ENCODE measurements around the gene B3GNT5. TPM values are rescaled to one million over a fixed set of nuclear protein-coding genes. Genes with fewer than 3 reads are reported as not detected.

B3GNT5 gene, protein sequence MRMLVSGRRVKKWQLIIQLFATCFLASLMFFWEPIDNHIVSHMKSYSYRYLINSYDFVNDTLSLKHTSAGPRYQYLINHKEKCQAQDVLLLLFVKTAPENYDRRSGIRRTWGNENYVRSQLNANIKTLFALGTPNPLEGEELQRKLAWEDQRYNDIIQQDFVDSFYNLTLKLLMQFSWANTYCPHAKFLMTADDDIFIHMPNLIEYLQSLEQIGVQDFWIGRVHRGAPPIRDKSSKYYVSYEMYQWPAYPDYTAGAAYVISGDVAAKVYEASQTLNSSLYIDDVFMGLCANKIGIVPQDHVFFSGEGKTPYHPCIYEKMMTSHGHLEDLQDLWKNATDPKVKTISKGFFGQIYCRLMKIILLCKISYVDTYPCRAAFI
- total RNA-seq (2014; rRNA removed; shearing (Covaris generic)), result not detected in 2 replicates

DNA sequence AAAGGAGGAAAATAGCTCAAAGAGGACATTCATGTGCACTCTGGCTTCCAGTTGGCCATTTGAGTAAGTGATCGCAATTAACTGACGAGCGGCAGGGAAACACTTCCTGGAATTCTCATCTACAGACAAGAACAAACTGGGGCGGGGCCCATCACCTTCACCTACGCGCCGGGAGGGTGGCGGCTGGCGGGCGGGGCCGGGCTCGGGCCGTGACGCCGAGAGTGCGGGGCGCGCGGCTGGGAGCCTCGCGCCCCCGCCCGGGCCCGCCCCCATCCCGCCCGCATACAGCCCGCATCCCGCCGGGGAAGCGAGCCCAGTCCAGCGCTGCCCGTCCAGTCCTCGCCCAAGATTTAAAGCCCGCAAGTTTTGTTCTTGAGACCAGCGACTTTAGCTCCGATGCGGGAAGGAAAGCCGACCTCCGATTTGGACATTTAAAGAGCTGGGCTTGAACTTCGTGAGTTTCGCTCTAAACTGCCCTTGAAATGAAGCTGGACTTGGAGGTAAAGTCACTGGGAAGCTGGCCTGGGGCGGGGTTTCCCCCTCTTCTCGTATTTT, at the start of gene B3GNT5:
Gene B3GNT5, plus strand, starts transcription at position 281 of the 555 bp plus-strand sequence. CDS start 16,546 bp downstream, outside the sequence.
- no peak for DNase-seq (ENCODE audit: low spot score)
- in situ Hi-C loops (cut with HindIII; ENCODE audit: low sequenced_read_pairs), result no loop called here

DNA sequence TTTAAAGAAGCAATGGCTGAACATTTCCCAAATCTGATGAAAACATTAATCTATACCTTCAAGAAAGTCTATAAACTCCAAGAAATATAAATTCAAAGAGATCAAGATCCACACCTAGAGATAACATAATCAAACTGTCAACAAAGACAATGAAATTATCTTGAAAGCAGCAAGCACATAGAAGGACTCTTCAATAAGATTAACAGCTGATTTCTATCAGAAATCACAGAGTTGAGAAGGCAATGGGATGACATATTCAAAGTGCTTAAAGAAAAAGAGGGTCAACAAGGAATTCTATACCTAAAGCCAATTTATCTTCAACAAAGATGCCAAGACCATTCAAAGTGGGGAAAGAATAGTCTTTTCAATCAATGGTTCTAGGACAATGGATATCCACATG, 49.4 kb upstream of the B3GNT5 start:
- DNase-seq (ENCODE audit: low spot score), result no peak
- in situ Hi-C loops (cut with HindIII; ENCODE audit: low sequenced_read_pairs), result no loop called here

DNA sequence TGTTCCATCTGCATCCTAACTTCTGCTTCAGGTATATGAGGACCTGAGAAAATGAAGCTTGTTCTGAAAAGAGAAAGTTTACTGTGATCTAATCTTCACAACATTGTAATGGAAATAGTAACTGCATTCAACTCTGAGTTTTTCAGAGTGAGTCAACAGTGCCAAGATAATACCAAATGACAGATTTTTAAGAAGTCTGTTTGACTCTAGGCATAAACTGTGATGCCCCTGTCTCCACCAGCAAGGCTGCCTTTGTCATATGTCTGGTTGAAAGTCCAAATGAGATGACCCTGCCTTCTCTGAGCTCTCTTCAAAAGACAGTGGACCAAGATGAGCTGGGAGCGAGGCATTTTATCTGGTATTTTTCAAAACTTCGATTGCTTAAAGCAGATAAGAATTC, 44.8 kb upstream of the B3GNT5 start:
- in situ Hi-C loops (cut with HindIII; ENCODE audit: low sequenced_read_pairs), result no loop called here

GRCh38 chr3:183208800-183209199, 44.3 kb upstream of the B3GNT5 start:
- in situ Hi-C loops (cut with HindIII; ENCODE audit: low sequenced_read_pairs), result no loop called here

More for the DNA sequence above, 44.8 kb upstream of the B3GNT5 start:
- DNase-seq (ENCODE audit: low spot score), result no peak

DNA sequence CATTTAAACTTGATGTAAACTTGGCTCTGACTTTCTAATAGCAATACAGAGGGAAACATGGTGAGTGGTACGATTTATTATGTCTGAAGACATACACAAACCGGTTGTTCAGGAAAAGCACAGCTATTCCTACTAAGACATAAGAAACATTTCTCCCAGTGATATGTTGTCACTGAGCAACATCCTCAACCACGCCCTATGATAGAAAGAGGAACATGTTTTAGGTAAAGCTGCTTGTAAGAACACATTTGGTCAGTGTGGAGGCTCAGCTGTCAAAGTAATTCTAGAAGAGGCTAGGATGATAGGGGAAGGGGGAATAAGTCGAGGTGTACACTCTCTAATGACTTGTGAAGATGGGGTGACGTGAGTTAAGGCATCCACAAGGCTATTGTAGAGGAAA, 42.7 kb upstream of the B3GNT5 start:
- in situ Hi-C loops (cut with HindIII; ENCODE audit: low sequenced_read_pairs), result no loop called here
- DNase-seq (ENCODE audit: low spot score), result no peak

More at GRCh38 chr3:183208800-183209199, 44.3 kb upstream of the B3GNT5 start:
- DNase-seq (ENCODE audit: low spot score), result no peak

- DNase-seq (ENCODE audit: low spot score), result no peak
- in situ Hi-C loops (cut with HindIII; ENCODE audit: low sequenced_read_pairs), result no loop called here
Observed at GRCh38 chr3:183210862-183211341, 42.2 kb upstream of the B3GNT5 start.

GRCh38 chr3:183211352-183211751, 41.7 kb upstream of the B3GNT5 start:
- no peak for DNase-seq (ENCODE audit: low spot score)
- in situ Hi-C loops (cut with HindIII; ENCODE audit: low sequenced_read_pairs), result no loop called here

GRCh38 chr3:183212096-183212495, 41.0 kb upstream of the B3GNT5 start:
- in situ Hi-C loops (cut with HindIII; ENCODE audit: low sequenced_read_pairs), result no loop called here
- DNase-seq (ENCODE audit: low spot score), result no peak

DNA sequence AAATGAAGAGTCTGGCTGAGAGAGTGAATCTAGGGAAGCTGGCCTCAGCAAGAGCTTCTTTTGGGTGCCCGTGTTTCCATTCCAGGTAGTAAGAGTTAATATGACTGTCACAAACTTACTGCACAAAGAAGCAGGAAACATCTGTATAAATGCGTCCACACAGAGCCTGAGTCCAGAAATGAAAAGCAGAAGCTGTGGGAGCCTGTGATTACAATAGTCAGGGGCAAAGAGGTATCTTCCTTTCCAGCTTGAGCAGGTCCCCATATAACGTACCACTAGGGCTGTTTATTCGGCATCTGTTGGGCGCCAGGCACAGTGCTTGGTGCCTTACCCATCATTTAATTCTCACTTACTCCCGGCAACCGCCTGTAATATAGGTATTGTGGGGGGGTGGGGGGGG, 40.5 kb upstream of the B3GNT5 start:
- DNase-seq (ENCODE audit: low spot score), result no peak
- in situ Hi-C loops (cut with HindIII; ENCODE audit: low sequenced_read_pairs), result no loop called here

DNA sequence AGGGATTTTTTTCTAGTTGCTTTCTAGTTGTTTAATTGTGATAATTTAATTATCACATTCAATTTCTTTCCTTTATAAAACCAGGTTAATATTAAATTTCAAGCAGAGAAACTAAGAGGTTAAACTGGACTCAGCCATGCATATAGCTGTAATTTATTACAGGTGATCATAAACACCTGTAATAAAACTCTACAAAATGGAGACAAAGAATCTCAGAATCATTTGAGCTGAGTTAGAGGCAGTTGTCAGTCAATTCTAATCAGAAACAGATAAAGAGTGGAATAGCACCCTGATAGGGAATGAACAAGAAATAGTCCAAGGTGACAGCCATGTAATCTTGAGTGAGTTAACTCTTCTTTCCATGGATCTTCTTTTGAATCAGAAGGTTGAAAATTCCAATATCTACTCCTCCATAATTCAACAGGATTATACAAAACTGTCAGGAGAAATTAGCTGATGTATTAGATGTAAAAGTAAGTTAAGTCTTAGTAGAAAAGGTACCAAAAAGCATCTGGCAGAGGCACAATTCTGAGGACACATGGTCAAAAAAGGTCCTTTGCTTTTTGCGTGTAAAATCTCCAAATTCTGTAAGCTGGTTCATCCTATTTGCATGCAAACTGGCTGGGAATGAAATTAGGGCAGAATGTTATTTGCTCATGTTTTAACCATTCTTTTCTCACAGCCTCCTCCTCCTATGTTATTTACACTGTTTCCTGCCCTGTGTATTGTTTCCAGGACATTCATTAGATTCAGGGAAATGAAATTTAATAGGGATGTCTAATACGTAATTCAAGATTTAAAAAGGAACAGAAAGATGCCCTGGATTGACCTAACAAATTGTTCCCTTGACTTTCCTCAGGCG, 39.4 kb upstream of the B3GNT5 start:
- DNase-seq (ENCODE audit: low spot score), result no peak
- in situ Hi-C loops (cut with HindIII; ENCODE audit: low sequenced_read_pairs), result no loop called here

DNA sequence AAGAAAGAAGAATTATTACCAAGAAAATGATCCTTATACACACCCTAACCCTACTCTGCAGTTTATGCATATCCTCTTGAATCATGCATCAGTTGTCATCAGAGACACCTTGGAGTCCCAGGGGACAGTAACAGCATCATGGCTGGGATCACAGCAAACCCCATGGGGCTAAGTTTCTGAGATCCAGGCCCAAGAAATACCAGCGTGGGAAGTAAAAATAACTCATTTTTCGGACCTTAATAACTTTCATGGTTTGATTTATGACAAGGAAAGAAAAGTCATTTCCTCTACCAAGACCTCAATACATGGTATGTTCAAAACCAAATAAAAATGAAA, 38.8 kb upstream of the B3GNT5 start:
- no peak for DNase-seq (ENCODE audit: low spot score)
- in situ Hi-C loops (cut with HindIII; ENCODE audit: low sequenced_read_pairs), result no loop called here

DNA sequence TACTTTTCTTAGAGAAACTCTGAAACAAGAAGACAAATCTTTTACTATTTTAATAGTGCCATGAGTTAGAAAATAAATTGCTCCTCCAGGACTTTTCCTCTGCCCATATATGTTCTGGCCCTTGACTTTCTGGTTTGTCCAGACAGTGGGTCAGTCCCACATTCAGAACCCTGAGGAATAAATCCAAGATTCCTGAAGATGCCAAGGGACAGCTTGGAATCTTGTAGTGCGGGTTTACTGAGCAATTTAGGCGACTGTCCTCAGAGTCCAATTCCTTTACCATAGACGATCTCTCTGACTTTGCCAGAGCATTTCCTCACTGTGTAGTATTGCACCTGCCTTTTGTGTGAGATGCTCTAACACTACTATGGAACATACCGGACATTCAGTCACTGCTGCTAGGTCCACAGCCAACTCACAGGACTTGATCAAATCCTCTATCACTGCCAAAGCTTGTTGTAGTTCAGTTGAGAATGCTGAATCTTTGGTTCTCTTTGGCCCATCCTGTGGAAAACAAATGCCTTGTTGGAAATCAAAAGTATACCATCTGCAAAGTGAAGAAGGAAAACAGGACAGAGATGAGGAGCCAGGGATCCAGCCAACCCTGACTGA, 37.4 kb upstream of the B3GNT5 start:
- DNase-seq (ENCODE audit: low spot score), result no peak
- in situ Hi-C loops (cut with HindIII; ENCODE audit: low sequenced_read_pairs), result no loop called here

GRCh38 chr3:183217548-183218332, 35.3 kb upstream of the B3GNT5 start:
- in situ Hi-C loops (cut with HindIII; ENCODE audit: low sequenced_read_pairs), result no loop called here
- no peak for DNase-seq (ENCODE audit: low spot score)

GRCh38 chr3:183218826-183219225, 34.2 kb upstream of the B3GNT5 start:
- no peak for DNase-seq (ENCODE audit: low spot score)
- in situ Hi-C loops (cut with HindIII; ENCODE audit: low sequenced_read_pairs), result no loop called here

DNA sequence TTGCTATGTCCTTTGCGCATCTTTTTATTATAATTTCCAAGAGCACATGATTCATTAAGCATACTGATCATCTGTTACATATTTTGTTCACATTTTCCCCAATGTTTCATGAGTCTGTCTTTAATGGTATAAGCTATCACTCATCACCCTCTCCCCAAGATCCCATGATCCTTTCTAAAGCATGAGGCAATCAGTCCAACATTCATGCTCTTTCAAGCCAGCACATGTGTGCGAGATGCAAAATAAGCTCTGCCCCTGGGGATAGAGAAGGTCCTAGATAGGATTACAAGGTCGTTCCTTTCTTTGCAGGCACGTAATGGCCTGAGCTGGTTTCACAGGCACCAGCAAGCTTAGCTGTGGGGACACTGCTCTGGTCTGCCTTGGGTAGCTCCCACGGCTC, 32.2 kb upstream of the B3GNT5 start:
- in situ Hi-C loops (cut with HindIII; ENCODE audit: low sequenced_read_pairs), result no loop called here
- no peak for DNase-seq (ENCODE audit: low spot score)

GRCh38 chr3:183222631-183223235, 30.3 kb upstream of the B3GNT5 start:
- no peak for DNase-seq (ENCODE audit: low spot score)
- in situ Hi-C loops (cut with HindIII; ENCODE audit: low sequenced_read_pairs), result no loop called here

DNA sequence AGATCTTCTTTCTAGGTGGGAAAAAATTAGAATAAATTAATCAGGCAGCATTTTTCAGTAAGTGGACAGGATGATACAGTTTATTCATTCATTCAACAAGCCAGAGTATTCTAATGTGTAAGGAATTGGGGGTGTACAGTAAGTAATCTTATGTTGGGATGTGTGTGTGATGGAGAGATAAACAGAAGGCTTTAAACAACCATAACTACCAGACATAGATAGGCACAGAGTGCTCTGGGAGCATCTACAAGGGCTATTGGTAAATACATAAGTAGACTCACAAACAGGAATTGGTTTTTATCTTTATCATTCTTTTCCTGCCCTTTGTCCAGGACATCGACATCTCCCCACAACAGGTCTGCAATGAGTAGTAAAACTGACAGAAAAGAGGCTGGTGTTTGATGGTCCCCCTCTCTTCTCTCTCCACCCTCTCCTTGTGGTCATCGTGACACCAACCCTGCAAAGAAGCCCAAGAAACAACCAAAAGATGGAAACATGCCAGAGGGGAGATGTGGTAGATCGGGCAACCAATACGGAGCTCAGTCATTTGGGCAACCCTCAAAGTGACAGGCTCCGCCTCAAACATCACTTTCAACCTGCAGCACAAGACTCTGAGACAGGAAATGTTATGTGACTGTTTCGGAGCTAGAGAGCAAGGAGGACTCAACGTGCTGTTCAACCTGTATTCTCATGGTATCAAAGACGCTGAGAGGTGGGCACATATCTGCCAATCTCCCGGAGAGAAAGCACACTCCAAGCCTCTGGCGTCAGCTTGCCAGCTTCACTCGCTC, 28.7 kb upstream of the B3GNT5 start:
- in situ Hi-C loops (cut with HindIII; ENCODE audit: low sequenced_read_pairs), result no loop called here
- DNase-seq (ENCODE audit: low spot score), result no peak
